ENCODE data around the gene CALHM6. TPM values are rescaled to one million over a fixed set of nuclear protein-coding genes. Genes with fewer than 3 reads are reported as not detected.

CALHM6 gene
- total RNA-seq, 1 donor from 2014 or later: 4.5 TPM

Other genes with a start within 250 kb of the CALHM6 start
- 85.2 TPM for gene TSPYL4, start 207.3 kb upstream of the CALHM6 start, total RNA-seq
- 220 TPM for gene TSPYL1, start 181.4 kb upstream of the CALHM6 start, total RNA-seq
- 20.4 TPM for gene DSE, start 90.4 kb upstream of the CALHM6 start, total RNA-seq
- gene CALHM5, start 50.3 kb downstream of the CALHM6 start, total RNA-seq: 0.41 TPM
- under 0.01 TPM for gene TRAPPC3L, start 84.3 kb downstream of the CALHM6 start, total RNA-seq
- gene CALHM4, start 92.4 kb downstream of the CALHM6 start, total RNA-seq: not detected
- 26.5 TPM for gene RWDD1, start 110.1 kb downstream of the CALHM6 start, total RNA-seq
- gene RSPH4A, start 155.1 kb downstream of the CALHM6 start, total RNA-seq: 1.6 TPM
- 46.9 TPM for gene ZUP1, start 207.4 kb downstream of the CALHM6 start, total RNA-seq
- gene KPNA5, start 219.8 kb downstream of the CALHM6 start, total RNA-seq: 52.6 TPM

All from frontal cortex (tissue), 1 donor.